Uterus (tissue), 4 donors: Measurements from ENCODE around the gene SPRR2E. TPM values are rescaled to one million over a fixed set of nuclear protein-coding genes. Genes with fewer than 3 reads are reported as not detected.
"Not testable (repeated sequence)": the region's sequence is repeated elsewhere in the genome, so short reads cannot be mapped to it uniquely, and the experiment has no call there.

Source experiments
- DNase-seq, 2 donors: peaks; one replicate each; pipeline ENCODE4 v3.0.0-alpha.2; 2019 to 2020
- H3K27ac ChIP-seq, 2 donors: fragments of 200-600 bp; sonication (generic); 1 replicate in 1 of 2; 2 replicates in 1 of 2; pipeline ENCODE4 v1.5.1; 2016 to 2018
- H3K27me3 ChIP-seq, 2 donors: fragments of 200-600 bp; sonication (generic); one replicate each; pipeline ENCODE4 v1.5.1; 2018 to 2019; ENCODE audit warnings: control low read depth in 1 of 2
- H3K36me3 ChIP-seq, 2 donors: fragments of 200-600 bp; sonication (generic); one replicate each; pipeline ENCODE4 v1.5.1; 2019; ENCODE audit warnings: control low read depth in 1 of 2
- H3K4me1 ChIP-seq, 2 donors: fragments of 200-600 bp; sonication (generic); one replicate each; pipeline ENCODE4 v1.5.1; 2018 to 2019; ENCODE audit warnings: control low read depth in 1 of 2
- H3K4me3 ChIP-seq, 2 donors: fragments of 200-600 bp; sonication (generic); 1 replicate in 1 of 2; 2 replicates in 1 of 2; pipeline ENCODE4 v1.5.1; 2018 to 2019; ENCODE audit warnings: mild to moderate bottlenecking in 1 of 2
- H3K9me3 ChIP-seq, 2 donors: fragments of 200-600 bp; sonication (generic); one replicate each; pipeline ENCODE4 v1.5.1; 2019; ENCODE audit warnings: control low read depth in 1 of 2
- CTCF ChIP-seq, 4 experiments: fragments of 200-600 bp in 2 of 4; fragments of 450-650 bp in 2 of 4; sonication (generic) in 2 of 4; IDR thresholded peaks; one replicate each; pipeline ENCODE4 v1.5.1; 2016 to 2019; ENCODE audit warnings: antibody characterized with exemption in 4 of 4, mild to moderate bottlenecking in 2 of 4, moderate library complexity in 1 of 4
- POLR2A ChIP-seq, 2 donors: fragments of 450-650 bp; IDR thresholded peaks; one replicate each; pipeline ENCODE4 v1.6.1; 2016; ENCODE audit warnings: antibody characterized with exemption in 2 of 2, mild to moderate bottlenecking in 1 of 2, moderate library complexity in 1 of 2
- intact Hi-C: fragments of 100-400 bp; cut with DNase I; formaldehyde crosslinking; loops from one replicate; pipeline ENCODE4 v1.15.1; 2023; ENCODE audit warnings: low total_unique reads
- small RNA-seq: library from RNA; depleted of rRNA; stranded (forward); fragments of <200 nt; gene quantifications from one replicate; pipeline ENCODE3, GENCODE V24; 2016
- total RNA-seq, 4 donors: library from RNA; depleted of rRNA in 3 of 4; stranded (reverse); fragments of >200 nt in 3 of 4; gene quantifications; one replicate each; pipeline versions ENCODE4 v1.1.0 to v1.2.4, GENCODE V29; 2014 to 2023
- donor health status: DM: yes; HTN: yes; CAD: no.

The SPRR2E gene
- total RNA-seq, 4 donors from 2014 or later: not detected

- Histone ChIP-seq H3K27ac (no peak overlapping the region), H3K4me3 (no peak overlapping the region), H3K27me3 (no peaks in the 10 kb centered on the region), H3K9me3 (no peaks in the 10 kb centered on the region), H3K4me1 (no peaks in the 10 kb centered on the region), H3K36me3 (no peaks in the 10 kb centered on the region)
- no peak for TF ChIP-seq POLR2A (IDR thresholded peaks at IDR 0.05)
- TF ChIP-seq CTCF (IDR thresholded peaks at IDR 0.05): no peak
- no peak for DNase-seq
- intact Hi-C loops: no loop called here
Observed at GRCh38 chr1:153058826-153059784, 35.2 kb downstream of the SPRR2E start.

GRCh38 chr1:153058154-153058553 is 36.2 kb downstream of the SPRR2E start:
- no peaks in the 10 kb centered on the region for H3K4me1 ChIP-seq
- no peaks in the 10 kb centered on the region for H3K36me3 ChIP-seq
- H3K27me3 ChIP-seq: no peaks in the 10 kb centered on the region
- DNase-seq: no peak
- H3K9me3 ChIP-seq: no peaks in the 10 kb centered on the region
- TF ChIP-seq CTCF (IDR thresholded peaks at IDR 0.05): no peak
- TF ChIP-seq POLR2A (IDR thresholded peaks at IDR 0.05): no peak
- intact Hi-C loops: no loop called here
- no peak overlapping the region for H3K27ac ChIP-seq
- no peak overlapping the region for H3K4me3 ChIP-seq

- Histone ChIP-seq H3K27me3 (no peaks in the 10 kb centered on the region), H3K9me3 (no peaks in the 10 kb centered on the region)
- intact Hi-C loops: no loop called here
Observed at GRCh38 chr1:153057375-153057774, 37.0 kb downstream of the SPRR2E start, which contains the start of gene SPRR2A. Gene SPRR2A, minus strand, starts transcription at chr1:153057512. Its CDS starts 777 bp downstream, at chr1:153056735.

GRCh38 chr1:153056111-153056510 is 38.2 kb downstream of the SPRR2E start:
- H3K4me1 ChIP-seq, DNase-seq, H3K36me3 ChIP-seq, H3K9me3 ChIP-seq, intact Hi-C loops, H3K4me3 ChIP-seq, H3K27me3 ChIP-seq, H3K27ac ChIP-seq: not testable (repeated sequence)

More at GRCh38 chr1:153057375-153057774, 37.0 kb downstream of the SPRR2E start, which contains the start of gene SPRR2A:
- Histone ChIP-seq H3K4me3 (no peak within 1 kb of the TSS), H3K27ac (no peak within 1 kb of the TSS), H3K4me1 (no peaks in the 10 kb centered on the region), H3K36me3 (no peaks in the 10 kb centered on the region)
- DNase-seq: no peak
- TF ChIP-seq POLR2A (IDR thresholded peaks at IDR 0.05): no peak
- TF ChIP-seq CTCF (IDR thresholded peaks at IDR 0.05): no peak

GRCh38 chr1:153049211-153049610 is 45.1 kb downstream of the SPRR2E start:
- TF ChIP-seq POLR2A (IDR thresholded peaks at IDR 0.05) (no peak), CTCF (IDR thresholded peaks at IDR 0.05) (no peak)
- no peaks in the 10 kb centered on the region for H3K4me1 ChIP-seq
- H3K4me3 ChIP-seq: no peak overlapping the region
- intact Hi-C loops: no loop called here
- H3K36me3 ChIP-seq: no peaks in the 10 kb centered on the region
- no peaks in the 10 kb centered on the region for H3K9me3 ChIP-seq
- no peaks in the 10 kb centered on the region for H3K27me3 ChIP-seq
- DNase-seq: no peak
- H3K27ac ChIP-seq: no peak overlapping the region

Small RNAs within 50 kb of the gene (small RNA-seq; reads per million reads assigned to genes)
- gene SPRR2C: not detected

Other genes with a start within 250 kb of the SPRR2E start
- not detected for gene LCE7A, start 234.5 kb downstream of the SPRR2E start, total RNA-seq
- gene SMCP, start 216.2 kb downstream of the SPRR2E start, total RNA-seq: not detected
- not detected for gene IVL, start 186.0 kb downstream of the SPRR2E start, total RNA-seq
- gene SPRR5, start 147.3 kb downstream of the SPRR2E start, total RNA-seq: not detected
- gene SPRR4, start 123.9 kb downstream of the SPRR2E start, total RNA-seq: not detected
- not detected for gene SPRR1A, start 110.4 kb downstream of the SPRR2E start, total RNA-seq
- under 1 TPM in 2 of 4 donors, not detected in 2; 0.69 to 0.70 TPM for gene SPRR3, start 92.8 kb downstream of the SPRR2E start, total RNA-seq
- not detected for gene SPRR1B, start 63.3 kb downstream of the SPRR2E start, total RNA-seq
- not detected for gene SPRR2D, start 53.4 kb downstream of the SPRR2E start, total RNA-seq
- gene SPRR2A, start 37.0 kb downstream of the SPRR2E start, total RNA-seq: under 1 TPM in 1 of 4 donors, not detected in 3; 0.67 TPM
- not detected for gene SPRR2B, start 22.9 kb downstream of the SPRR2E start, total RNA-seq
- gene SPRR2F, start 19.0 kb upstream of the SPRR2E start, total RNA-seq: 1 to 10 TPM in 1 of 4 donors, not detected in 3; 2.8 TPM
- gene SPRR2G, start 56.4 kb upstream of the SPRR2E start, total RNA-seq: not detected
- gene LELP1, start 108.9 kb upstream of the SPRR2E start, total RNA-seq: not detected
- gene PRR9, start 123.1 kb upstream of the SPRR2E start, total RNA-seq: not detected
- not detected for gene LORICRIN, start 165.2 kb upstream of the SPRR2E start, total RNA-seq
- not detected for gene PGLYRP3, start 218.4 kb upstream of the SPRR2E start, total RNA-seq